HepG2 (cell line): ENCODE measurements around the gene RBM8A. TPM values are rescaled to one million over a fixed set of nuclear protein-coding genes. Genes with fewer than 3 reads are reported as not detected.

Experiments used
- ARNT2 ChIP-seq: sonication (generic); formaldehyde crosslinking; IDR thresholded peaks from 2 replicates; pipeline ENCODE4 v1.8.0; 2022; ENCODE audit warnings: mild to moderate bottlenecking, low read depth, missing genetic modification reagents, moderate library complexity
- GATAD2A ChIP-seq: IDR thresholded peaks from 2 replicates; pipeline ENCODE4 v1.6.1; 2016
- HCFC1 ChIP-seq: fragments of 150-350 bp; IDR thresholded peaks from 2 replicates; pipeline ENCODE4 v1.6.1; 2014; ENCODE audit warnings: low read depth, low read length
- KDM5A ChIP-seq: fragments of 200-600 bp; sonication (generic); IDR thresholded peaks from 2 replicates; pipeline ENCODE4 v1.7.0; 2018; ENCODE audit warnings: antibody characterized with exemption, mild to moderate bottlenecking, low read length, borderline replicate concordance
- MAZ ChIP-seq, 2 experiments: sonication (generic) in 1 of 2; formaldehyde crosslinking in 1 of 2; IDR thresholded peaks; 2 replicates each; pipeline versions ENCODE4 v1.5.0 to v1.6.1; 2012 to 2020; ENCODE audit warnings: low read depth in 2 of 2, mild to moderate bottlenecking in 2 of 2, borderline replicate concordance in 1 of 2, improper control_type of control experiment in 1 of 2, low read length in 1 of 2, missing genetic modification reagents in 1 of 2, moderate library complexity in 1 of 2
- SIX4 ChIP-seq: sonication (generic); formaldehyde crosslinking; IDR thresholded peaks from 2 replicates; pipeline ENCODE4 v1.4.0; 2020; ENCODE audit warnings: missing genetic modification reagents
- SNRNP70 ChIP-seq: fragments of 200-400 bp; formaldehyde crosslinking; IDR thresholded peaks from 2 replicates; pipeline ENCODE4 v1.6.1; 2017; ENCODE audit warnings: mild to moderate bottlenecking, low read depth, low read length, moderate library complexity
- U2AF1 ChIP-seq: fragments of 200-400 bp; formaldehyde crosslinking; optimal IDR thresholded peaks from 2 replicates; pipeline ENCODE3; 2017; ENCODE audit warnings: mild to moderate bottlenecking, low read depth, low read length
- ZKSCAN5 ChIP-seq: sonication (generic); formaldehyde crosslinking; IDR thresholded peaks from 2 replicates; pipeline ENCODE4 v1.5.1; 2020; ENCODE audit warnings: mild to moderate bottlenecking, missing genetic modification reagents
- ZNF333 ChIP-seq: sonication (generic); formaldehyde crosslinking; IDR thresholded peaks from 2 replicates; pipeline ENCODE4 v1.4.0; 2020; ENCODE audit warnings: mild to moderate bottlenecking, missing genetic modification reagents, borderline replicate concordance
- ZSCAN9 ChIP-seq: IDR thresholded peaks from 2 replicates; pipeline ENCODE4 v1.6.1; 2016; ENCODE audit warnings: borderline replicate concordance
- polyA plus RNA-seq, 8 experiments: library from polyadenylated mRNA; depleted of rRNA in 3 of 8; stranded (reverse) in 7 of 8; unstranded in 1 of 8; fragments of >200 nt; fragmentation: Illumina TruSeq in 4 of 8; extraction: Trizol in 4 of 8; gene quantifications; 2 replicates each; pipeline versions ENCODE4 v1.2.1 to v1.2.3, GENCODE V29; 2011 to 2016; ENCODE audit warnings: low read depth in 4 of 8, missing spikeins in 1 of 8, mixed read lengths in 1 of 8; ENCODE audit not compliant: insufficient read depth in 1 of 8
- total RNA-seq, 5 experiments: library from RNA; depleted of rRNA; stranded (reverse); fragments of >200 nt; fragmentation: Illumina TruSeq; extraction: Trizol; gene quantifications; 2 replicates each; pipeline ENCODE4 v1.2.3, GENCODE V29; 2016; ENCODE audit warnings: low read depth in 1 of 5
- TF ChIP-seq, protein P1 (sequence below): sonication (generic); formaldehyde crosslinking; IDR thresholded peaks from 2 replicates; pipeline ENCODE4 v1.5.1; 2020; ENCODE audit warnings: mild to moderate bottlenecking, missing genetic modification reagents, borderline replicate concordance
- TF ChIP-seq, protein P2 (sequence below): sonication (generic); formaldehyde crosslinking; IDR thresholded peaks from 2 replicates; pipeline ENCODE4 v1.8.1; 2022; ENCODE audit warnings: mild to moderate bottlenecking, missing genetic modification reagents
- TF ChIP-seq, protein P3 (sequence below): sonication (generic); formaldehyde crosslinking; IDR thresholded peaks from 2 replicates; pipeline ENCODE4 v1.4.0; 2020; ENCODE audit warnings: mild to moderate bottlenecking, low read depth, missing genetic modification reagents
- TF ChIP-seq, protein P4 (sequence below), 2 experiments: IDR thresholded peaks; 2 replicates each; pipeline ENCODE4 v1.6.1; 2011 to 2012; ENCODE audit warnings: low read length in 2 of 2, borderline replicate concordance in 1 of 2, low read depth in 1 of 2, mild to moderate bottlenecking in 1 of 2, moderate library complexity in 1 of 2
- TF ChIP-seq, protein P5 (sequence below): sonication (generic); formaldehyde crosslinking; IDR thresholded peaks from 2 replicates; pipeline ENCODE4 v1.8.1; 2023; ENCODE audit warnings: mild to moderate bottlenecking, missing genetic modification reagents, borderline replicate concordance
- TF ChIP-seq, protein P6 (sequence below): sonication (generic); formaldehyde crosslinking; IDR thresholded peaks from 2 replicates; pipeline ENCODE4 v1.8.0; 2023; ENCODE audit warnings: mild to moderate bottlenecking, missing genetic modification reagents

Gene RBM8A
- total and polyA plus RNA-seq, 2 of the 13 experiments (the other 11 are each of a cell fraction or from before 2014, with no cell fraction given), result 106 to 162 TPM

DNA sequence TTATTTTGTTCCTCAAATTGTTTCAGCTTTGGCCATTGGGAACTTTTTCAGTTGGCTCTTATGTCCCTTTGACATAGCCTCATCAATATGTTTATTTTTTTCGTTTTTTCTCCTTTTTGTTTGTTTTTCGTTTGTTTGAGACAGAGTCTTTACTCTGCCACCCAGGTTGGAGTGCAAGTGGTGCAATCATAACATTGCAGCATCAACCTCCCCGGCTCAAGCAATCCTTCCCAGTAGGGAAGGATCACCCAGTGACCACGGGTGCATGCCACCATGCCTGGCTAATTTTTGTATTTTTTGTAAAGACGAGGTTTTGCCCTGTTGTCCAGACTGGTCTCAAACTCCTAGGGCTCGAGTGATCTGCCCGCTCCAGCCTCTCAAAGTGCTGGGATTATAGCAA is 45.3 kb upstream of the RBM8A start (continued):
- TF ChIP-seq, protein P1, sequence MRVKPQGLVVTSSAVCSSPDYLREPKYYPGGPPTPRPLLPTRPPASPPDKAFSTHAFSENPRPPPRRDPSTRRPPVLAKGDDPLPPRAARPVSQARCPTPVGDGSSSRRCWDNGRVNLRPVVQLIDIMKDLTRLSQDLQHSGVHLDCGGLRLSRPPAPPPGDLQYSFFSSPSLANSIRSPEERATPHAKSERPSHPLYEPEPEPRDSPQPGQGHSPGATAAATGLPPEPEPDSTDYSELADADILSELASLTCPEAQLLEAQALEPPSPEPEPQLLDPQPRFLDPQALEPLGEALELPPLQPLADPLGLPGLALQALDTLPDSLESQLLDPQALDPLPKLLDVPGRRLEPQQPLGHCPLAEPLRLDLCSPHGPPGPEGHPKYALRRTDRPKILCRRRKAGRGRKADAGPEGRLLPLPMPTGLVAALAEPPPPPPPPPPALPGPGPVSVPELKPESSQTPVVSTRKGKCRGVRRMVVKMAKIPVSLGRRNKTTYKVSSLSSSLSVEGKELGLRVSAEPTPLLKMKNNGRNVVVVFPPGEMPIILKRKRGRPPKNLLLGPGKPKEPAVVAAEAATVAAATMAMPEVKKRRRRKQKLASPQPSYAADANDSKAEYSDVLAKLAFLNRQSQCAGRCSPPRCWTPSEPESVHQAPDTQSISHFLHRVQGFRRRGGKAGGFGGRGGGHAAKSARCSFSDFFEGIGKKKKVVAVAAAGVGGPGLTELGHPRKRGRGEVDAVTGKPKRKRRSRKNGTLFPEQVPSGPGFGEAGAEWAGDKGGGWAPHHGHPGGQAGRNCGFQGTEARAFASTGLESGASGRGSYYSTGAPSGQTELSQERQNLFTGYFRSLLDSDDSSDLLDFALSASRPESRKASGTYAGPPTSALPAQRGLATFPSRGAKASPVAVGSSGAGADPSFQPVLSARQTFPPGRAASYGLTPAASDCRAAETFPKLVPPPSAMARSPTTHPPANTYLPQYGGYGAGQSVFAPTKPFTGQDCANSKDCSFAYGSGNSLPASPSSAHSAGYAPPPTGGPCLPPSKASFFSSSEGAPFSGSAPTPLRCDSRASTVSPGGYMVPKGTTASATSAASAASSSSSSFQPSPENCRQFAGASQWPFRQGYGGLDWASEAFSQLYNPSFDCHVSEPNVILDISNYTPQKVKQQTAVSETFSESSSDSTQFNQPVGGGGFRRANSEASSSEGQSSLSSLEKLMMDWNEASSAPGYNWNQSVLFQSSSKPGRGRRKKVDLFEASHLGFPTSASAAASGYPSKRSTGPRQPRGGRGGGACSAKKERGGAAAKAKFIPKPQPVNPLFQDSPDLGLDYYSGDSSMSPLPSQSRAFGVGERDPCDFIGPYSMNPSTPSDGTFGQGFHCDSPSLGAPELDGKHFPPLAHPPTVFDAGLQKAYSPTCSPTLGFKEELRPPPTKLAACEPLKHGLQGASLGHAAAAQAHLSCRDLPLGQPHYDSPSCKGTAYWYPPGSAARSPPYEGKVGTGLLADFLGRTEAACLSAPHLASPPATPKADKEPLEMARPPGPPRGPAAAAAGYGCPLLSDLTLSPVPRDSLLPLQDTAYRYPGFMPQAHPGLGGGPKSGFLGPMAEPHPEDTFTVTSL (CRISPR knock-in tag), result peak; percentile 81
- TF ChIP-seq ZKSCAN5 (CRISPR knock-in tag), result no peak
- TF ChIP-seq KDM5A, result no peak
- no peak for TF ChIP-seq HCFC1
- no peak for TF ChIP-seq ZNF333
- TF ChIP-seq SIX4 (CRISPR knock-in tag), result no peak
- TF ChIP-seq U2AF1, result no peak
- TF ChIP-seq ARNT2 (CRISPR knock-in tag), result no peak
- TF ChIP-seq, protein P2, sequence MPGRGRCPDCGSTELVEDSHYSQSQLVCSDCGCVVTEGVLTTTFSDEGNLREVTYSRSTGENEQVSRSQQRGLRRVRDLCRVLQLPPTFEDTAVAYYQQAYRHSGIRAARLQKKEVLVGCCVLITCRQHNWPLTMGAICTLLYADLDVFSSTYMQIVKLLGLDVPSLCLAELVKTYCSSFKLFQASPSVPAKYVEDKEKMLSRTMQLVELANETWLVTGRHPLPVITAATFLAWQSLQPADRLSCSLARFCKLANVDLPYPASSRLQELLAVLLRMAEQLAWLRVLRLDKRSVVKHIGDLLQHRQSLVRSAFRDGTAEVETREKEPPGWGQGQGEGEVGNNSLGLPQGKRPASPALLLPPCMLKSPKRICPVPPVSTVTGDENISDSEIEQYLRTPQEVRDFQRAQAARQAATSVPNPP, result no peak
- TF ChIP-seq, protein P3, sequence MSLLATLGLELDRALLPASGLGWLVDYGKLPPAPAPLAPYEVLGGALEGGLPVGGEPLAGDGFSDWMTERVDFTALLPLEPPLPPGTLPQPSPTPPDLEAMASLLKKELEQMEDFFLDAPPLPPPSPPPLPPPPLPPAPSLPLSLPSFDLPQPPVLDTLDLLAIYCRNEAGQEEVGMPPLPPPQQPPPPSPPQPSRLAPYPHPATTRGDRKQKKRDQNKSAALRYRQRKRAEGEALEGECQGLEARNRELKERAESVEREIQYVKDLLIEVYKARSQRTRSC (CRISPR knock-in tag), result no peak
- no peak for TF ChIP-seq MAZ (IDR thresholded peaks at IDR 0.05; ENCODE audit: borderline replicate concordance, low read depth, low read length)
- TF ChIP-seq MAZ (CRISPR knock-in tag; IDR thresholded peaks at IDR 0.05; ENCODE audit: low read depth), result no peak
- TF ChIP-seq, protein P4, sequence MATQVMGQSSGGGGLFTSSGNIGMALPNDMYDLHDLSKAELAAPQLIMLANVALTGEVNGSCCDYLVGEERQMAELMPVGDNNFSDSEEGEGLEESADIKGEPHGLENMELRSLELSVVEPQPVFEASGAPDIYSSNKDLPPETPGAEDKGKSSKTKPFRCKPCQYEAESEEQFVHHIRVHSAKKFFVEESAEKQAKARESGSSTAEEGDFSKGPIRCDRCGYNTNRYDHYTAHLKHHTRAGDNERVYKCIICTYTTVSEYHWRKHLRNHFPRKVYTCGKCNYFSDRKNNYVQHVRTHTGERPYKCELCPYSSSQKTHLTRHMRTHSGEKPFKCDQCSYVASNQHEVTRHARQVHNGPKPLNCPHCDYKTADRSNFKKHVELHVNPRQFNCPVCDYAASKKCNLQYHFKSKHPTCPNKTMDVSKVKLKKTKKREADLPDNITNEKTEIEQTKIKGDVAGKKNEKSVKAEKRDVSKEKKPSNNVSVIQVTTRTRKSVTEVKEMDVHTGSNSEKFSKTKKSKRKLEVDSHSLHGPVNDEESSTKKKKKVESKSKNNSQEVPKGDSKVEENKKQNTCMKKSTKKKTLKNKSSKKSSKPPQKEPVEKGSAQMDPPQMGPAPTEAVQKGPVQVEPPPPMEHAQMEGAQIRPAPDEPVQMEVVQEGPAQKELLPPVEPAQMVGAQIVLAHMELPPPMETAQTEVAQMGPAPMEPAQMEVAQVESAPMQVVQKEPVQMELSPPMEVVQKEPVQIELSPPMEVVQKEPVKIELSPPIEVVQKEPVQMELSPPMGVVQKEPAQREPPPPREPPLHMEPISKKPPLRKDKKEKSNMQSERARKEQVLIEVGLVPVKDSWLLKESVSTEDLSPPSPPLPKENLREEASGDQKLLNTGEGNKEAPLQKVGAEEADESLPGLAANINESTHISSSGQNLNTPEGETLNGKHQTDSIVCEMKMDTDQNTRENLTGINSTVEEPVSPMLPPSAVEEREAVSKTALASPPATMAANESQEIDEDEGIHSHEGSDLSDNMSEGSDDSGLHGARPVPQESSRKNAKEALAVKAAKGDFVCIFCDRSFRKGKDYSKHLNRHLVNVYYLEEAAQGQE (IDR thresholded peaks at IDR 0.05; ENCODE audit: borderline replicate concordance in 1 of 2, low read depth in 1 of 2, low read length in 2 of 2), result no peak
- TF ChIP-seq ZSCAN9 (CRISPR knock-in tag), result peak; percentile 56; the same call in 1 of the 2 replicates
- TF ChIP-seq, protein P5, sequence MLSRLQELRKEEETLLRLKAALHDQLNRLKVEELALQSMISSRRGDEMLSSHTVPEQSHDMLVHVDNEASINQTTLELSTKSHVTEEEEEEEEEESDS (CRISPR knock-in tag), result no peak
- peak; percentile 91 for TF ChIP-seq GATAD2A (CRISPR knock-in tag)
- TF ChIP-seq, protein P6, sequence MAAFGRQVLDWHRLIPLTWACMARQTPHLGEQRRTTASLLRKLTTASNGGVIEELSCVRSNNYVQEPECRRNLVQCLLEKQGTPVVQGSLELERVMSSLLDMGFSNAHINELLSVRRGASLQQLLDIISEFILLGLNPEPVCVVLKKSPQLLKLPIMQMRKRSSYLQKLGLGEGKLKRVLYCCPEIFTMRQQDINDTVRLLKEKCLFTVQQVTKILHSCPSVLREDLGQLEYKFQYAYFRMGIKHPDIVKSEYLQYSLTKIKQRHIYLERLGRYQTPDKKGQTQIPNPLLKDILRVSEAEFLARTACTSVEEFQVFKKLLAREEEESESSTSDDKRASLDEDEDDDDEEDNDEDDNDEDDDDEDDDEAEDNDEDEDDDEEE (CRISPR knock-in tag), result no peak
- TF ChIP-seq SNRNP70, result no peak
